HG03175 (cell line): ENCODE measurements around the gene PCDHA5.
"Not testable (repeated sequence)": the region's sequence is repeated elsewhere in the genome, so short reads cannot be mapped to it uniquely, and the experiment has no call there.

ENCODE experiments used
- ATAC-seq: cut with Tn5 transposase; IDR thresholded peaks from one replicate; pipeline ENCODE4 v1.9.1; 2021; ENCODE audit warnings: mild to moderate bottlenecking, moderate library complexity; ENCODE audit not compliant: unreplicated experiment

The PCDHA5 gene

DNA sequence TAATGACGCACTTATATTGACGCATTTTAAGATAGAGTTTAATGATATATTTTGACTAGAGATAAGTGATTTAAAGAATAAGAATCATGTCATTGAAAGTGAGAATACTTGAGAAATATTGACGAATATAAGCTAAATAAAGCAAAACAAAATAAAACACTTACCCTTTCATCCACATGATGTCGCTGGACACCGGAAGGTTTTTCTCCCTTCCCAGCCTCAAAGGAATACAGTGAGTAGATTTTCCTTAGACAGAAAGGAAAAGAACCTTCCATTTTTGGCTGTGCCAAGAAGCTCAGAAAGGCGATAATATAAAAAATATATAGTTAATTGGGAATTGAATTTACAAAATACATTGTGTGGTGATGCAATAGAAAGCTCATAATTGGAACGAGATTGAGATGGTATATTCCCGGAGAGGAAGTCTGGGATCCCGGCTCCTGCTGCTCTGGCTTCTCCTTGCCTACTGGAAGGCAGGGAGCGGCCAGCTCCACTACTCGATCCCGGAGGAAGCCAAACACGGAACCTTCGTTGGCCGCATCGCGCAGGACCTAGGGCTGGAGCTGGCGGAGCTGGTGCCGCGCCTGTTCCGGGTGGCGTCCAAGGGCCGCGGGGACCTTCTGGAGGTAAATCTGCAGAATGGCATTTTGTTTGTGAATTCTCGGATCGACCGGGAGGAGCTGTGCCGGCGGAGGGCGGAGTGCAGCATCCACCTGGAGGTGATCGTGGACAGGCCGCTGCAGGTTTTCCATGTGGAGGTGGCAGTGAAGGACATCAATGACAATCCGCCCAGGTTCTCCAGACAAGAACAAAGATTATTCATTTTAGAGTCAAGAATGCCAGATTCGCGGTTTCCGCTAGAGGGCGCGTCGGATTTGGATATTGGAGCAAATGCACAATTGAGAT, at the start of gene PCDHA5:
TSS of gene PCDHA5 (plus strand) at position 239 of the 906 bp plus-strand sequence.
- no peak for ATAC-seq

DNA sequence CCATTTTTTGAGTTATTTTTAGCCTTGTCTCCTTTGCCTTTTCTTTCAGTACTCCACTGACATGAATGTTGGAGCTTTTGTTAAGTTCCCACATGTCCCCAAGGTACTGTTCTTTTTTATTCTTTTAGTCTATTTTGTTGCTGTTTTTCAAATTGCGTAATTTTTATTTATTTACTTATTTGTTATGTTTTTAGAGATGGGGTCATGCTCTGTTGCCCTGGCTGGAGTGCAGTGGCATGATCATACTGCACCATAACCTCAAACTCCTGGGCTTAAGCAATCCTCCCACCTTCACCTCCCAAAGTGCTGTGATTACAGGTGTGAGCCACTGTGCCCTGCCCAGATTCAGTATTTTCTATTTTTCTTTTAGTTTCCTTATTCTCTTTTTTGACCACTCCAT, 40.9 kb upstream of the PCDHA5 start:
- ATAC-seq = no peak

DNA sequence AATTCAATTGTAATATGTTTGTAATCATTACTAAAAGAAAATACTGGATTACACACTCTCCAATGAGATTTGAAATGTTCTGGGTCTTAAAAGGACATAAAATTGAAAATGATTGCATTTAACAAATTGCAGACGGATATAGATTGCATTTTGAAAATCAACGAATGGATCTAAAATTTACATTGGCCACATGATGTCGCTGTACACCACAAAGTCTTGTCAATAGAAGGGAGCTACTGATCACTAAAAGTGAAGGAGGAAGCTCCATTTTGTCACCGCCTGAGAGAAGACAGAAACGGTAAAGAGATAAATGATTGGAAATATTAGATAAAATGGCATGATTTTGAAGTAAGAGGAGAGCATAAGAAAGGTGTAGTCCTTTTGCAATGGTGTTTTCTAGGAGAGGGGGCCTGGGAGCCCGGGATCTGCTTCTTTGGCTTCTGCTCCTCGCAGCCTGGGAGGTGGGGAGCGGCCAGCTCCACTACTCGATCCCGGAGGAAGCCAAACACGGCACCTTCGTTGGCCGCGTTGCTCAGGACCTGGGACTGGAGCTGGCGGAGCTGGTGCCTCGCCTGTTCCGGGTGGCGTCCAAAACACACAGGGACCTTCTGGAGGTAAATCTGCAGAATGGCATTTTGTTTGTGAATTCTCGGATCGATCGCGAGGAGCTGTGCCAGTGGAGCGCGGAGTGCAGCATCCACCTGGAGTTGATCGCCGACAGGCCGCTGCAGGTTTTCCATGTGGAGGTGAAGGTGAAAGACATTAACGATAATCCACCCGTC, 35.3 kb upstream of the PCDHA5 start, which contains the start of gene PCDHA1:
TSS of gene PCDHA1 (plus strand) at position 236 of the 782 bp plus-strand sequence.
- ATAC-seq = no peak

DNA sequence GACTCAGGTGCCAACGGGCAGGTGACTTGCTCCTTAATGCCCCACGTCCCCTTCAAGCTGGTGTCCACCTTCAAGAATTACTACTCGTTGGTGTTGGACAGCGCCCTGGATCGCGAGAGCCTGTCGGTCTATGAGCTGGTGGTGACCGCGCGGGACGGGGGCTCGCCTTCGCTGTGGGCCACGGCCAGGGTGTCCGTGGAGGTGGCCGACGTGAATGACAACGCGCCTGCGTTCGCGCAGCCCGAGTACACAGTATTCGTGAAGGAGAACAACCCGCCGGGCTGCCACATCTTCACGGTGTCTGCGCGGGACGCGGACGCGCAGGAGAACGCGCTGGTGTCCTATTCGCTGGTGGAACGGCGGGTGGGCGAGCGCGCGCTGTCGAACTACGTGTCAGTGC, 34.0 kb upstream of the PCDHA5 start:
- not testable (repeated sequence) for ATAC-seq

DNA sequence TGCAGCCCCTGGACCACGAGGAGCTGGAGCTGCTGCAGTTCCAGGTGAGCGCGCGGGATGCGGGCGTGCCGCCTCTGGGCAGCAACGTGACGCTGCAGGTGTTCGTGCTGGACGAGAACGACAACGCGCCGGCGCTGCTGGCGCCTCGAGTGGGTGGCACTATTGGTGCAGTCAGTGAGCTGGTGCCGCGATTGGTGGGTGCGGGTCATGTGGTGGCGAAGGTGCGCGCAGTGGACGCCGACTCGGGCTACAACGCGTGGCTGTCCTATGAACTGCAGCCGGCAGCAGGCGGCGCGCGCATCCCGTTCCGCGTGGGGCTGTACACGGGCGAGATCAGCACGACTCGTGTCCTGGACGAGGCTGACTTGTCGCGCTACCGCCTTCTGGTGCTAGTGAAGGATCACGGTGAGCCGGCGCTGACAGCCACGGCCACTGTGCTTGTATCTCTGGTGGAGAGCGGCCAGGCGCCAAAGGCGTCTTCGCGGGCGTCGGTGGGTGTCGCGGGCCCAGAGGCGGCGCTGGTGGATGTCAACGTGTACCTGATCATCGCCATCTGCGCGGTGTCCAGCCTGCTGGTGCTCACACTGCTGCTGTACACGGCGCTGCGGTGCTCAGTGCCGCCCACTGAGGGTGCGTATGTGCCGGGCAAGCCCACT, 33.4 kb upstream of the PCDHA5 start:
- ATAC-seq = not testable (repeated sequence)

DNA sequence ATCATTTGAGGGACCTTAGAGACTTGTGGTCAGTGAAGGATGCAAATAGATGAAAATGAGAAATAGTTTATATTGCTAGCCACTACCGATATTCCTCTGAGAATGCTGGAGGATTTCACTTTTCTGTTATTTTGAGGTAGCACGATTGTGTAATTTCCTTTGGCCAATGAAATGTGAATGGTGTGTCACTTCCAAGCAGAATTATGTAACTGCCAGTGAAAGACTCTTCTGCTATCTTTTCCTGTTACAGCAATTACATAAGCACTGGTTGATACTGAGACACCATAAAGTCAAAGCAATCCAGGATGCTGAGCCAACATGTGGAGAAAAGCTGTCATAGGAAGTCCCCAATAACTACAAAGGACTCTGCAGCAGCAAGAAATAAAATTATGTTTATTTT, 30.3 kb upstream of the PCDHA5 start:
- no peak for ATAC-seq

DNA sequence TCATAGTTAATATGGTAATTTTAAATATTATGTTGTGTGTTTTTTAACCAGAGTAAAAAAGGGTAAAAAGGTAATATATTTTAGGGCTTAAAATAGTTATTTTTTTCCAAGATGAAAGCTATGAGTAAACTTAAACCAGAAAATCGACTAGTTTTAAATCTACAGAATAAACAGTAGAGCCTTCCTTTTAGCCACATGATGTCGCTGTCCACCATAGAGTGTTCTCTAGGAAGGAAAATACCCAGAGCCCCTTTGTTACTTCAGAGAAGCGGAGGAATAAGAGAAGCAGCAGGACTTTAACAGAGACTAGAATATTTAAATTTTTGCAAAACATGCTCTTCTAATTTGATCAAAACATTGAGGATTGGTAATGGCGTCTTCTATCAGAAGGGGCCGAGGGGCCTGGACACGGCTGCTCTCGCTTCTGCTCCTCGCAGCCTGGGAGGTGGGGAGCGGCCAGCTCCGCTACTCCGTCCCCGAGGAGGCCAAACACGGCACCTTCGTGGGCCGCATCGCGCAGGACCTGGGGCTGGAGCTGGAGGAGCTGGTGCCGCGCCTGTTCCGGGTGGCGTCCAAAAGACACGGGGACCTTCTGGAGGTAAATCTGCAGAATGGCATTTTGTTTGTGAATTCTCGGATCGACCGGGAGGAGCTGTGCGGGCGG, 26.7 kb upstream of the PCDHA5 start, which contains the start of gene PCDHA2:
TSS of gene PCDHA2 (plus strand) at position 258 of the 664 bp plus-strand sequence.
- ATAC-seq = no peak

DNA sequence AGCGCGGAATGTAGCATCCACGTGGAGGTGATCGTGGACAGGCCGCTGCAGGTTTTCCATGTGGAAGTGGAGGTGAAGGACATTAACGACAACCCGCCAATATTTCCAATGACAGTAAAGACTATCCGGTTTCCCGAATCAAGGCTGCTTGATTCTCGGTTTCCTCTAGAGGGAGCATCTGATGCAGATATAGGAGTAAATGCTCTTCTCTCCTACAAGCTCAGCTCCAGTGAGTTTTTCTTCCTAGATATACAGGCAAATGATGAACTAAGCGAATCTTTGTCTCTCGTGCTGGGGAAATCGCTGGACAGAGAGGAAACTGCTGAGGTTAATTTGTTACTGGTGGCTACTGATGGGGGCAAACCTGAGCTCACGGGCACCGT, 26.2 kb upstream of the PCDHA5 start:
- ATAC-seq = no peak

DNA sequence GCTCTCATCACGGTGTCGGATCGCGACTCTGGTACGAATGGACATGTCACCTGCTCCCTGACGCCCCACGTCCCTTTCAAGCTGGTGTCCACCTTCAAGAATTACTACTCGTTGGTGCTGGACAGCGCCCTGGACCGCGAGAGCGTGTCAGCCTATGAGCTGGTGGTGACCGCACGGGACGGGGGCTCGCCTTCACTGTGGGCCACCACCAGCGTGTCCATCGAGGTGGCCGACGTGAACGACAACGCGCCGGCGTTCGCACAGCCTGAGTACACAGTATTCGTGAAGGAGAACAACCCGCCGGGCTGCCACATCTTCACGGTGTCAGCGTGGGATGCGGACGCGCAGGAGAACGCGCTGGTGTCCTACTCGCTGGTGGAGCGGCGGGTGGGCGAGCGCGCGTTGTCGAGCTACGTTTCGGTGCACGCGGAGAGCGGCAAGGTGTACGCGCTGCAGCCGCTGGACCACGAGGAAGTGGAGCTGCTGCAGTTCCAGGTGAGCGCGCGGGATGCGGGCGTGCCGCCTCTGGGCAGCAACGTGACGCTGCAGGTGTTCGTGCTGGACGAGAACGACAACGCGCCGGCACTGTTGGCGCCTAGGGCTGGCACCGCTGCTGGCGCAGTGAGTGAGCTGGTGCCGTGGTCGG, 25.2 kb upstream of the PCDHA5 start:
- ATAC-seq = not testable (repeated sequence)

DNA sequence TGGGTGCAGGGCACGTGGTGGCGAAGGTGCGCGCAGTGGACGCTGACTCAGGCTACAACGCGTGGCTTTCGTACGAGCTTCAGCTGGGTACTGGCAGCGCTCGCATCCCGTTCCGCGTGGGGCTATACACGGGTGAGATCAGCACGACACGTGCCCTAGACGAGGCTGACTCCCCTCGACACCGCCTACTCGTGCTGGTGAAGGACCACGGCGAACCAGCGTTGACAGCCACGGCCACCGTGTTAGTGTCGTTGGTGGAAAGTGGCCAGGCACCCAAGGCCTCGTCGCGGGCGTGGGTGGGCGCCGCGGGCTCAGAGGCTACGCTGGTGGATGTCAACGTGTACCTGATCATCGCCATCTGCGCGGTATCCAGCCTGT, 24.7 kb upstream of the PCDHA5 start:
- ATAC-seq = no peak

DNA sequence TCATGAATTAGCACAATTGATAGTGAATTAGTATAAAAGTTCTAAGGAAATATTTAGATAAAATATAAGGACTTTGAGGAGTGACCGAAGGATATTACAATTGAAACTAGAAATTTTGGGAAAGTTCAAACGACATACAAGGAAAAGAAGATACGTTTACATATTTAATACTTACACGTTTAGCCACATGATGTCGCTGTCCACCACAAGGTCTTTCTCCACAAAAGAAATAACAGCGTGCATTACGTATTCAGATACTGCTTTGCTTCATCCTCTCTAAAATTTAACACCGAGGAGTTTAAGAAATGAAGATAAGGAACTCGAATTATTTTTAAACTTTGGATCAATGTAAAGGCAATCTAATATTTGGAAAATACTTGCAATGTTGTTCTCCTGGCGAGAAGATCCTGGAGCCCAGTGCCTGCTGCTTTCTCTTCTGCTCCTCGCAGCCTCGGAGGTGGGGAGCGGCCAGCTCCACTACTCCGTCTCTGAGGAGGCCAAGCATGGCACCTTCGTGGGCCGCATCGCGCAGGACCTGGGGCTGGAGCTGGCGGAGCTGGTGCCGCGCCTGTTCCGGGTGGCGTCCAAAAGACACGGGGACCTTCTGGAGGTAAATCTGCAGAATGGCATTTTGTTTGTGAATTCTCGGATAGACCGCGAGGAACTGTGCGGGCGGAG, 20.5 kb upstream of the PCDHA5 start, which contains the start of gene PCDHA3:
TSS of gene PCDHA3 (plus strand) at position 242 of the 678 bp plus-strand sequence.
- ATAC-seq = no peak

DNA sequence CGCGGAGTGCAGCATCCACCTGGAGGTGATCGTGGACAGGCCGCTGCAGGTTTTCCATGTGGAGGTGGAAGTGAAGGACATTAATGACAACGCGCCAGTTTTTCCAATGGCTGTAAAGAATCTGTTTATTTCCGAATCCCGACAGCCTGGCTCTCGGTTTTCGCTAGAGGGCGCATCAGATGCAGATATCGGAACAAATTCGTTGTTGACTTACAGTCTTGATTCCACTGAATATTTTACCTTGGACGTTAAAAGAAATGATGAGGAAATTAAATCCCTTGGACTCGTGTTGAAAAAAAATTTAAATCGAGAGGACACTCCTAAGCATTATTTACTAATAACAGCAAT, 19.9 kb upstream of the PCDHA5 start:
- ATAC-seq = no peak

DNA sequence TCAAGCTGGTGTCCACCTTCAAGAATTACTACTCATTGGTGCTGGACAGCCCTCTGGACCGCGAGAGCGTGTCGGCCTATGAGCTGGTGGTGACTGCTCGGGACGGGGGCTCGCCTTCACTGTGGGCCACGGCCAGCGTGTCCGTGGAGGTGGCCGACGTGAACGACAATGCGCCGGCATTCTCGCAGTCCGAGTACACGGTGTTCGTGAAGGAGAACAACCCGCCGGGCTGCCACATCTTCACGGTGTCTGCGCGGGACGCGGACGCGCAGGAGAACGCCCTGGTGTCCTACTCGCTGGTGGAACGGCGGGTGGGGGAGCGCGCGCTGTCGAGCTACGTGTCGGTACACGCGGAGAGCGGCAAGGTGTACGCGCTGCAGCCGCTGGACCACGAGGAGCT, 19.0 kb upstream of the PCDHA5 start:
- not testable (repeated sequence) for ATAC-seq

DNA sequence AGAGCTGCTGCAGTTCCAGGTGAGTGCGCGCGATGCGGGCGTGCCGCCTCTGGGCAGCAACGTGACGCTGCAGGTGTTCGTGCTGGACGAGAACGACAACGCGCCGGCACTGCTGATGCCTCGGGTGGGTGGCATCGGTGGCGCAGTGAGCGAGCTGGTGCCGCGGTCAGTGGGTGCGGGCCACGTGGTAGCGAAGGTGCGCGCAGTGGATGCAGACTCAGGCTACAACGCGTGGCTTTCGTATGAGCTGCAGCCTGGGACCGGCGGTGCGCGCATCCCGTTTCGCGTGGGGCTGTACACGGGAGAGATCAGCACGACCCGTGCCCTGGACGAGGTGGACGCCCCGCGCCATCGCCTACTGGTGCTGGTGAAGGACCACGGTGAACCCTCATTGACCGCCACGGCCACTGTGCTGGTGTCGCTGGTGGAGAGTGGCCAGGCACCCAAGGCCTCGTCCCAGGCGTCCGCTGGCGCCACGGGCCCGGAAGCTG, 18.6 kb upstream of the PCDHA5 start:
- no peak for ATAC-seq

DNA sequence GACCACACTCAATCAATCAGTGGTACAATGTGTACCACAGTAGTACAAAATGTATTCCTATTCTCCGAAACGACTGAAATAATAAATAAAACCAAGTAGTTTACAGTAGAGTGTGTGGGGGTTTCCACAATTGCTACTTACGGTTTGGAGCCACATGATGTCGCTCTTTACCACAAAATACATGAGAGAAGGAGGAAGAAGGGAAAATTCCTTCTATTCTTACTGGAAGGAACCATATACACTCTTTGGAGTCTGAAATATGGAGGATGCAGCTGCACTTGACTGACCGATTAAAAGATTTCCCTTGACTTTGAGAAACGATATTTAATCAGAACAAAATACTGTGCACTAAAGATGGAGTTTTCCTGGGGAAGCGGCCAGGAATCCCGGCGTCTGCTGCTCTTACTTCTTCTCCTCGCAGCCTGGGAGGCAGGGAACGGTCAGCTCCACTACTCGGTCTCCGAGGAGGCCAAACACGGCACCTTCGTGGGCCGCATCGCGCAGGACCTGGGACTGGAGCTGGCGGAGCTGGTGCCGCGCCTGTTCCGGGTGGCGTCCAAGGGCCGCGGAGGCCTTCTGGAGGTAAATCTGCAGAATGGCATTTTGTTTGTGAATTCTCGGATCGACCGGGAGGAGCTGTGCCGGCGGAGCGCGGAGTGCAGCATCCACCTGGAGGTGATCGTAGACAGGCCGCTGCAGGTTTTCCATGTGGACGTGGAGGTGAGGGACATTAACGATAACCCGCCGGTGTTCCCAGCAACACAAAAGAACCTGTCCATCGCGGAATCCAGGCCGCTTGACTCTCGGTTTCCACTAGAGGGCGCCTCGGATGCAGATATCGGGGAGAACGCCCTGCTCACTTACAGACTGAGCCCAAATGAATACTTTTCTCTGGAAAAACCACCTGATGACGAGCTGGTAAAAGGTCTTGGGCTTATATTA, 14.3 kb upstream of the PCDHA5 start, which contains the start of gene PCDHA4:
TSS of gene PCDHA4 (plus strand) at position 235 of the 942 bp plus-strand sequence.
- ATAC-seq = no peak

DNA sequence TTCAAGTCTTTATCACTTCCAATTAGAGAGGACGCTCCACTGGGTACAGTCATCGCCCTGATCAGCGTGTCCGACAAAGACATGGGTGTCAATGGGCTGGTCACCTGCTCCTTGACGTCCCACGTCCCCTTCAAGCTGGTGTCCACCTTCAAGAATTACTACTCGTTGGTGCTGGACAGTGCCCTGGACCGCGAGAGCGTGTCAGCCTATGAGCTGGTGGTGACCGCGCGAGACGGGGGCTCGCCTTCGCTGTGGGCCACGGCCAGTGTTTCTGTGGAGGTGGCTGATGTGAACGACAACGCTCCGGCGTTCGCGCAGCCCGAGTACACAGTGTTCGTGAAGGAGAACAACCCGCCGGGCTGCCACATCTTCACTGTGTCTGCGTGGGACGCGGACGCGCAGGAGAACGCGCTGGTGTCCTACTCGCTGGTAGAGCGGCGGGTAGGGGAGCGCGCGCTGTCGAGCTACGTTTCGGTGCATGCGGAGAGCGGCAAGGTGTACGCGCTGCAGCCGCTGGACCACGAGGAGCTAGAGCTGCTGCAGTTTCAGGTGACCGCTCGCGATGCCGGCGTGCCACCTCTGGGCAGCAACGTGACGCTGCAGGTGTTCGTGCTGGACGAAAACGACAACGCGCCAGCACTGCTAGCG, 13.0 kb upstream of the PCDHA5 start:
- not testable (repeated sequence) for ATAC-seq

DNA sequence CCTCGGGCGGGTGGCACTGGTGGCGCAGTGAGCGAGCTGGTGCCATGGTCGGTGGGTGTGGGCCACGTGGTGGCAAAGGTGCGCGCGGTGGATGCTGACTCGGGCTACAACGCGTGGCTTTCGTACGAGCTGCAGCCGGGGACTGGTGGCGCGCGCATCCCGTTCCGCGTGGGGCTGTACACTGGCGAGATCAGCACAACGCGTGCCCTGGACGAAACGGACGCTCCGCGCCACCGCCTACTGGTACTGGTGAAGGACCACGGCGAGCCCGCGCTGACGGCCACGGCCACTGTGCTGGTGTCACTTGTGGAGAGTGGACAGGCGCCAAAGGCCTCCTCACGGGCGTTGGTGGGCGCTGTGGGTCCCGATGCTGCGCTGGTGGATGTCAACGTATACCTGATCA, 12.5 kb upstream of the PCDHA5 start:
- no peak for ATAC-seq

DNA sequence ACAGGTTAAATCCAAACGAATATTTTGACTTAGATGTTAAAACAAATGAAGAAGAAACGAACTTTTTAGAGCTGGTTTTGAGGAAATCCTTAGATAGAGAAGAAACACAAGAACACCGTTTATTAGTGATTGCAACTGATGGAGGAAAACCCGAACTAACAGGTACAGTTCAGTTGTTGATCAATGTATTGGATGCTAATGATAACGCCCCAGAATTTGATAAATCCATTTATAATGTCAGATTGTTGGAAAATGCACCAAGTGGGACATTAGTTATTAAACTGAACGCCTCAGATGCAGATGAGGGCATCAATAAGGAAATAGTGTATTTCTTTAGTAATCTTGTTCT, 842 bp downstream of the PCDHA5 start:
- ATAC-seq = no peak
